AG09319 (cell line): ENCODE measurements around the gene CIDEA.
A peak's percentile ranks its signal among the peaks of the same experiment; 100 is the strongest.

Source experiments
- DNase-seq: peaks from one replicate; pipeline ENCODE4 v3.0.0-alpha.2; 2010; ENCODE audit warnings: low read depth; ENCODE audit errors: extremely low read depth
- CTCF ChIP-seq: IDR thresholded peaks from 2 replicates; pipeline ENCODE4 v1.5.1; 2011; ENCODE audit warnings: low read depth, mild to moderate bottlenecking, inconsistent platforms, low read length, moderate library complexity

Gene CIDEA

GRCh38 chr18:12278215-12278671 lies 24.1 kb downstream of the CIDEA start:
- no peak; the same call in none of the 2 replicates for TF ChIP-seq CTCF
- no peak for DNase-seq

DNA sequence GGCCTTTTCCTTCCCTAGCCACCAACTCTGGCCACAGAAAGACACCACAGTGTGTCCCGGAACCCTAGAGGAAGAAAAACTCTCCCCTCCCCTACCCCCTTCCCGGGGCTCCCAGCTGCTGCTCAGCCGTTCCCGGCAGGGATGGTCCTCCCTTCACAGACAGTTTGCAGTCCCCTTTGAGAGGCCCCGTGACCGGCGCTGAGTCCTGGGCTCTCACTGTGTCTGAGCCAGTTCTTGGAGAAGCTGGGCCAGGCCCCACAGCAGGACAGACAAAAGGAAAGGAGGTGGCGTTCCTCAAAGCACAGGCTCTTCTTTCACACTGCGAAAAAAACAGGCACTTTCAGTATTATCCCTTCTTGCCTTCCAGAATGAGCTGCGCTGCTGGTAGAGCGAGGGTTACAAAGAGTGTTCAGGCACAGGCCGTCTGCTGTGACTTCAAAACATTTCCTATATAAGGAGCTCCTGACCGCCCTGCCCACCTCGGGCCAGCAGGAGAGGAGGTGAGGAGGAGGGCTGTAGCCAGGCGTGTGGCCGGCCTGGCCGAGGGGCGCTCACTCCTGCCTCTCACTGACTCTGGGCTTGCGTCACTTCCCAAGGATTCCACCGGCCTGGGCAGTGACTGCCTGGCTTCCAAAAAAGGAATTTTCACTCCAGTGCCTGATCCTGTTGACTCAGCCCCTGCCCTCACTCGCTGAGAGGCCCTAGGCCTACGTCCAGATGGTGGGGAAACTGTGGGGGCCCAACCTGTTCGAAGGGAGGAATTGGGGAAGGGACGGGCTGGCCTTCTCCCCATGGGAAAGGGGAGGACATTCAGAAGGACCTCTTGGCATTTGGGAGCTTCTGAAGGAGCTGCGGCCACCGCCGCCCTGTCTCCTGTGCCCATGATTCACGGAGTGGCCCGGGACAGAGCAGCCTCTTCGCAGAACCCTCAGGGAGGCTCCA lies 24.9 kb downstream of the CIDEA start:
- no peak; the same call in 1 of the 2 replicates for TF ChIP-seq CTCF

GRCh38 chr18:12279781-12280531 lies 25.8 kb downstream of the CIDEA start:
- TF ChIP-seq CTCF: no peak
- no peak for DNase-seq

More for the DNA sequence above, 24.9 kb downstream of the CIDEA start:
- DNase-seq: peak; percentile 93

DNA sequence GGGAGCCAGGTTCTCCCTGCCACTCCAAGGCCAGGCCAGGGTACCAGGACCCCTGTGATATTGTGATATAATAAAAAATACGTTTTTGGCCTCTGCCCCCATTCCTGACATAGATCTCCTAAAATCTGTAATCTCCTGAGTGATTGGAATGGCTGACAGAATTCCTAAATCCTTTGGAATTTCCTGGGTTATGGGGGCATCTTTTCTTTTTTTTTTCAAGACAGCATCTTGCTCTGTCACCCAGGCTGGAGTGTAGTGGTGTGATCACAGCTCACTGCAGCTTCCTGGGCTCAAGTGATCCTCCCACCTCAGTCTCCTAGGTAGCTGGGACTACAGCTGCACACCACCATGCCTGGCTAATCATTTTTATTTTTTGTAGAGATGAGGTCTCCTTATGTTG lies 27.7 kb downstream of the CIDEA start:
- no peak for DNase-seq
- no peak for TF ChIP-seq CTCF

DNA sequence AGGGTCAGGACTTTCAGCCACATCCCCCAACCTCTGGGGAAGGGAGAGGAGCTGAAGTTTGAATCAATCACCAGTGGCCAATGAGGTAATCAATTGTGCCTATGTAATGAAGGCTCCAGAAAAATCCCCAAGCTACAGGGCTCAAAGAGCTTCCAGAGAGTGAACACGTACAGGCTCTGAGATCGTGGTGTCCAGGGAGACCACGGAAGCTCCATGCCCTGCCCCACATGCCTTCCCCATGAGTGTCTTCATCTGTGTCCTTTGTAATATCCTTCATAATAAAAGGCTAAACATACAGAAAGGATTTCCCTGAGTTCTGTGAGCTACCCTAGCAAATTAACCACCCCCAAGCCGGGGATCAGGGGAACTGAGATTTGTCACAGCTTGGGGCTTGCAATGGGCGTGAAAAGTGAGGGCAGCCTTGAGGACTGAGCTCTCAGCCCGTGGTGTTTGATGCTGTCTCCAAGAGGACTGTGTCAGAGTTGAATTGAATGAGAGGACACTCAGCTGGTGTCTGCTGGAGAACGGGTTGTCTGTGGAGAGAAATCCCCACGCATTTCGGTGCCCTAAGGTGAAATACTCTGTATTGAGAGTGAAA lies 28.4 kb downstream of the CIDEA start:
- DNase-seq: peak; percentile 59
- TF ChIP-seq CTCF: no peak

DNA sequence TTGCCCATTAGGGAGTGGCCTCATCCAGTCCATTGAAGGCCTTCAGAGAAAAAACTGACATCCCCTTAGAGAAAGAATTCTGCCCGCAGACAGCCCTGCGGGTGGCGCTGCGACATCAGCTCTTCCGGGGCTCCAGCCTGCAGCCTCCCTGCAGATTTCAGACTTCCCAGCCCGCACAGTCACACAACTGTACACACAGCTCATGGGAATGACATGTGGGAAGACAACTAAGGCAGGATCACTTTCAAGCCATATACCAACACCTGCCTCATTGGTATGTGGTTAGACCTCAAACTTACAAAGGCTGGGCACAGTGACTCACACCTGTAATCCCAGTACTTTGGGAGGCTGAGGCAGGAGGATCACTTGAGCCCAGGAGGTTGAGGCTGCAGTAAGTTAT lies 29.1 kb downstream of the CIDEA start:
- no peak for DNase-seq

More for the DNA sequence above, 29.1 kb downstream of the CIDEA start:
- TF ChIP-seq CTCF: peak; percentile 17
